NCI-H1105 (cell line): Measurements from ENCODE around the gene SLC17A9.

Source experiments
- DNase-seq: peaks from one replicate; lab custom pipeline; 2025; lab: John Stamatoyannopoulos, UW

SLC17A9 gene

DNA sequence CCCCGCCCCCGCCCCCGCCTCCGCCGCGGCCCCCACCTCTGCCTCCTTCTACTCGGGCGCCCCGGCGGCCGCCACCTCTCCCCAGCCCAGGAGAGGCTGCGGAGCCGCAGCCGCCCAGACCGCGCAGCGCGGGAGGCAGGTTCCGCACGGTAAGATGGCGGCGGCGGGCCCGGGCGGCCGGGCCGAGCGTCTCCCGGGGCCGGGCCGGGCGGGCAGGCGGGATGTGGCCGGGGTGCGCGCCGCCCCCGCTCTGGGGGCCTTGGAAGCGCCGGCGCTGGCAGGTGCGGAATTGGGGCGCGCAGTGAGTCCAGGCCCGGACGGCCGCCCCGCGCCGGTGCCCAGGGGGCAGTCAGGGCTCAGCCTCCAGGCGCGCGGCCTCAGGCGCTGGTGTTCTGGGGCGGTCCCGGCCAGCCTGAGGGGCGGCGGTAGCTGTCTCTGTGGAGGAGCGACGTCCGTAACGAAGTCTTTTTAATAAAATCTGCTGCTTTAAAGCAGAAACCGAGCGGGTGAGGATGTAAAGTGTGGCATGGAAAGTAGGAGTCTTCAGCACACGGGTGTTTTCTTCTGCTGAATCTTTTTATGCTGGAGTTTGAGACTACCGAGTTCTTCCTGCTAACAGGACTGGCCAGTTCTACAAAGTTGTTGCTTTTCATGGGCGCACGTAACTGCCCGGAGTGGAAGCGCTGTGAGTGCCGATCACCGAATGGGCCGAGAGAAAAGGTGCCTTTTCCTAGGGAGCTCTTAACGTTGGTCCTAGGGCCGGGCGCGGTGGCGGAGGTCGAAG, 14.2 kb upstream of the SLC17A9 start, which contains the start of gene GID8:
TSS of gene GID8 (plus strand) at position 43 of the 784 bp plus-strand sequence. CDS start 3,356 bp downstream, outside the sequence.
- no peak for DNase-seq

DNA sequence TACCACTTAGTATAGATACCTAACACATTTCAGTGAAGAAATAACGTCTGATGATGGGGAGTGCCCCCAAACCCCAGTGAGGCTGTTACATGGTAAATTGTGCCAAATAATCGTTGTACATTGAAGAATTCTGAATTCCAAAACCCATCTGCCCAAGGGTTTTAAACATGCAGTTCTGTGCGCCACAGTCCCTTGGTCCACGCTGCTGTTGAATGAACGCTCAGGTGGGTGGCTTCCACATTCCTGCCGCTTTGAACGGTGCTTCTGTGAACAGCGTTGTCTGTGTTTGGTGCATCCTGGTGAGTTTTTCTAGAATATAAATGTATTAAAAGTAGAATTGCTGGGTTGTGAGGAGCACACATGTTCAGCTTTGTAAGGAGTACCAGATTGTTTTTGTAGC, 11.6 kb upstream of the SLC17A9 start:
- DNase-seq: no peak

DNA sequence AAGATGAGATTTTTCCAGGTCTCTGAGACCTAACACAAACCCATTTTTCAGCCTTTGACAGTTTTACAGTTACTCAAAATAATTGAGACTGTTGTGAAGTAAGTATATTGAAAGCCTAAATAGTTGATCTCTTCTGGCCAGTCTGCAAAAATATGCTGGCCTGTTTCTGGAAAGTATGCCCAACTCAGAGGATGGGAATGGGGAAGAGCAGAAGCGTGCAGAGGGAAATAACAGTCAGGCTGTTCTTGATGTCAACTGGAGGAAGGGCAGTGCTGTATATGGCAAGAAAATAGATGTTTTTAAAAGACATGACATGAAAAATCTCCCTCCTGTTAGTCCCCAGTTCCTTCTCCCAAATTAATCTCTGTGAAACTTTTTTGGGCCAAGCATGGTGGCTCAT, 10.7 kb upstream of the SLC17A9 start:
- DNase-seq: no peak

DNA sequence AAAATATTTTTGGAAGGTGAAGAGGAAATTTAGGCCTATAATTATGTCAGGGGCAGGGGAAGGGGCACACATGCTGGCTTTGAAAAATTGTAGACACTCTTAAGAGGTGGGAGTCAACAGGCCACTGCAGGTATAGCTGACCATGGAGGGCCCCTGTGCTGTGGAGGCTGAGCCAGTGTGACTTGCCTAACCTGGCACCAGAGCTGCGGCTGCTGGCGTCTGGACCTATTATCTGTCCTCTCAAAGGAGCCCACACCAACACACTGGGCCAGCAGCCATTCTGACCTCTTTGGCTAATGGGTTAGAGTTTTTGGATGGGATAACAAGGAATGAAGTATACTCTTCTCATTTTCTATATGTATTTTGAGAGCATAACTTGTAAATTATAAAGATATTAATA, 10.1 kb upstream of the SLC17A9 start:
- DNase-seq: no peak

DNA sequence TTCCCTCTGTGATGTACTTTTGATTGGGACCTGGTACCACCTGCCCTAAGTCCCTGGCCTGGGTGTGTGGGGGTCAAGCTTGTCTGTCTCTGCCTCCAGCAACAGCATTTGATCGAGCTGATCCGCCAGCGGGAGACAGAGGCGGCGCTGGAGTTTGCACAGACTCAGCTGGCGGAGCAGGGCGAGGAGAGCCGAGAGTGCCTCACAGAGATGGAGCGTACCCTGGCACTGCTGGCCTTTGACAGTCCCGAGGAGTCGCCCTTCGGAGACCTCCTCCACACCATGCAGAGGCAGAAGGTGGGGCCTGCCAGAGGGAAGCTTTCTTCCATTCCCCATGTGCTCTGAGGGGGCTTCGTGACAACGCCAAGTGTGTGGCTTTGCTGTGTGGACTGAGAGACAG, 9.1 kb upstream of the SLC17A9 start:
- no peak for DNase-seq

DNA sequence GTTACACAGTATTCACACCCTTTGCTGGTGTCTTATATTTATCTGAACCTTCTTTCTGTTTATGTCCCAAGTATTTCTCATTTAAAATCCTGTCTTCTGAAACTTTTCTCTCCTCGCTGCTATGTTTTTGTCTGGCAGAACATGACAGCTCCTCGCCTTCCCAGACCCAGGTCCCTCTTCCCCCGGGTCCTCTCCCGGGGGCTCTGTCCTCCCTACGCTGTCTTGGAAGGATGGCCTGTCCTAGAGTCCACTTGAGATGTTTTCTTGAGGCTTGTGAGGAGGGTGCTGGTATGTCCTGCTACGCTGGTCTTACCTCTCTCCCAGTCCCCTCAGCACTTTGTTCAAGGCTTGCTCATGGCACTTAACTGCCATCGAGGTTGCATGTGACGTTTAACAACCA, 8.3 kb upstream of the SLC17A9 start:
- no peak for DNase-seq

DNA sequence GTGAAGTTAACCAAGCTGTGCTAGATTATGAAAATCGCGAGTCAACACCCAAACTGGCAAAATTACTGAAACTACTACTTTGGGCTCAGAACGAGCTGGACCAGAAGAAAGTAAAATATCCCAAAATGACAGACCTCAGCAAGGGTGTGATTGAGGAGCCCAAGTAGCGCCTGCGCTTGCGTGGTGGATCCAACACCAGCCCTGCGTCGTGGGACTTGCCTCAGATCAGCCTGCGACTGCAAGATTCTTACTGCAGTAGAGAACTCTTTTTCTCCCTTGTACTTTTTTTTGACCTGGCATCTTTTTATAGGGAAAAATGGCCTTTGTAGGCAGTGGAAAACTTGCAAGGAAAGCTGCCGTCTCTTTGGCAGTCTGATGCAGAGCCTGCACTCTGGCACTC, 7.8 kb upstream of the SLC17A9 start:
- DNase-seq: no peak

DNA sequence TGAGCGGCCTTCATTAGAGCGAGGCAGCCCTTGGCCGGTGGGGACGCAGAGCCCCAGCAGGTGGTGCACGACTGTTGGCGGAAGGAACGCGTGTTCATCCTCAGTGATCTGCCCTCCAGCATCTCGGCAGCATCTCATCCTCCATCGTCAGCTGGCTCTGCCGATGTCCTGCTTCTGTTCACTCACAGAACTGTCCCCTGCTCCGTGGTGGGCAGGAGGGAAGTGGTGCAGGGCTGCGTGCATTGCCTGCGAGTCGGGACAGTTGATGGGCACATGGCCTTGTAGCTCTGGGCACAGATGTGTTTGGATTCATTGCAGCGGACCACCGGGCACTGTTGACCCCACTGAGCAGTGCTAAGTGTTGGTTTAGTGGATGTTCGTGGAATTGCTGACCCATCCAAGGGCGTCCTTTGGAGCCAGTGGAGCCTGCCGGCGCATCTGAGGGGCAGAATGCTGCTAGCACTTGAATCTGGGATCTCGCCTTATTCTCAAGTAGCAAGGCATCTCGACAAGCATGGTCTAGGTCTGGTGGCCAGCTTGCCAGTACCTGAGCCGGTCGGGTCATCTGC, 6.7 kb upstream of the SLC17A9 start:
- no peak for DNase-seq

DNA sequence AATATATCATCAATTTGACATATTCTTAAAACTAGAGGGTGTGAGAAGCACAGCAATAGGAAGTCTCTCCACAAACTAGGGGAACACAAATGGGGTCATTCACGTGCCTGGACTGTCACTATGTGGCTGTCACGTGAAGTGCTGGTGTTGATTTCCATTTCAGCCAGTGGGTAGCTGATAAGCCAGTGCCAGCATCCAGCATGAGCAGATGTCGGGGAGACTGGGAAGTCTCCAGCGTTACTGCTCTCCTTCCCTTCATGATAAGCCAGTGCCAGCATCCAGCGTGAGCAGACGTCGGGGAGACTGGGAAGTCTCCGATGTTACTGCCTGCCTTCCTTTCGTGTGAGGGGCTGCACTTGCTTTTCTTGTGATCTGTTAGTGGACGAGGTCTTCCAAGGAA, 5.6 kb upstream of the SLC17A9 start:
- DNase-seq: no peak

DNA sequence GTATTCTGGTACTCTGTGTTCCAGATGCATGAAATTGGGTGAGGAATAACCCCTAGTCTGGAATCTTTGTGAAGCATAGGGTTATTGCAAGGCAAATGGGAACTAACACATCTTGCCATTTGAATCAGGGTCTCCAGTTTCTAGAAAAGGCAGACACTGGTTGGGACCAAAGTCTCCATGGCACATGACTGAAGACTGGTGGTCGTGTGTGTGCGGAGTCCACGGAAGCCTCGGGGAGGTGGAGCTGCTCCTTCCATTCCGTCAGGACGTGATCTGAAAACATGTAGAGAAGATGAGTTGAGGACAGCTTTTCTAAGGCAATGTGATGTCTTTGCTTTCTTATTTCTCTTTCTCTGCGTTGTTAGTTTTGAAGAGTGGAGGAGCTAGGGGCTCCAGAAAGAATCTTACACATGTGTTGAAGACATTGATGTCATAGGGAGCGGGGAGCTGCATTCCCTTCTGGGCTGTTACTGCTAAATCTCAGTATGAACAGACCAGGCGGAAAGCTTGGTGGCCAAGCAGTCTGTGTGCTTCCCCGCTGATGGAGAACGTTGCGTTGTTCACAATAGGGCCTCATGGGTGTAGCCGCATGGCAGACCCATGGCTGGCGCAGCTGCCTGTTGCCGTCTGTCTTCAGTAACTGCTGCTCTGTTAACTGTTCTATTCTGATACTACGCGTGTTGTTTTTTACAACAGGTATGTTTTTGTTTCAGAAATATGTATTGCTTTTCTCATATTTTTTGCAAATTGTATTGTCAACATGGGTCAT, 4.8 kb upstream of the SLC17A9 start:
- DNase-seq: no peak

DNA sequence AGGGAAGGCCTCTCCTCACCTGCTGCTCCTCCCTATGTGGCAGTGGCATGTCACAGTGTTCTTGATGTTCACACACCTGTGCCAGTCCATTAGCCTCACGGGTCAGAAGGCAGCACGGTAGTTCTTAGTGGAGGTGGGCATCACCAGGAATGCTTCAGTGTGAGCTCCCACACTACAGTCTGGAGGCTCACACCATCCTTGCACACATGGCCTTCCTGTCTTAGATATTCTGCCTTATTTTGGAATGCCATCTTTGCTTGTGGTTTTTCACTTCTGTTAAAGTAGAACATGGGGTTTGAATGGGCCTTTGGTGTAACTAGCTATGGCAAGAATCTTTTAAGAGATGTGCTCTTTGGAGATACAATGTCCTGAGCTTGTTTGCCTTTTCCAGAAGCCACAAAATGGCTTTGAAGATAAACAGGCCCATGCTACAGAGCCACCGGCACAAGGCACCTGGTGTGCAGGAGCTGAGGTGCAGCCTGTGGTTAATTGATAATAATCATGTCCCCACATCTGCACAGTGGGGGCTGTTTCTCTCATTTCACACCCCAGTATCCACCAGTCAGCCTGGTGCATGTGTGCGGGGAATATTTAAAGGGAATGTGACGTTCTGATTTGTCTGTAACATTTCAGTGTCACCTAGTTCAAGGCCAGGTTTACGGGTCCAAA, 3.2 kb upstream of the SLC17A9 start:
- DNase-seq: no peak

DNA sequence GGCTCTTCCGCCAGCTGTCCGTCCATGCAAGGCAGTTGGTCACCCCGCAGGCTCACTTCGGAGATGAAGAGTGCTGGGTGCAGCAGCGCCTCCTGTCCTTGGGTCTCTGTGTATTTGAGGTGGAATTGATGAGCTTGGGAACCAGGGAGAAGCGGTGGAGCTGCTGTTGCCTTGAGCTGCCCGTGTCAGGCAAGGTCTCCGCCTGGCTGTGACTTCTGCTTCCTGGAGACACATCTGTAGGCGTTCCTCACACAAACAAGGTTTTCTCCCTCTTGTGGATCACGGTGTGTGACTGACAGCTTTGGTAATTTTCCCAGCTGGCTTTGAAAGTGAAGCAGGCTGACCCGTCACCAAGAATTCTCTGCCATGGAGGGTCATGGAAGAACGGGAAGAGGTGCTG, 2.5 kb upstream of the SLC17A9 start:
- no peak for DNase-seq

DNA sequence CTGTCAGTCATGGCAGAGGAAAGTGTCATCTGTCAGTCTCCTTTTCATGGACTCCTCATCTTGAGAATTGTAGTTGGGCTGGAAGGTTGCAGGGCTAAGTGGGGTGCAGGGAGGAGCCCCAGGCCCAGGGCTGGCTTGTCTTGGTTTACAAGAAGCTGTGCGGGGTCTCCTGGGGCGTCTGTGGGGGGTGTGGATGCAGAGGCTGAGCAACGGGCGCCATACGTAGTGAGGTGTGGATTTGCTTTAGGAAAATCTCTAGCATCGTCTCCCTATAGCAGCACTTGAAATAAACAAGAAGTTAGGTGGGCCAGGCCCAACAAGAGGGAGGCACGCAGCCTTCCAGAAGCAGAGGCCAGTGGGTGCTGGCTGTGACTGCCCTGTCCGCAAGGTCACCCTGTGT, 1.8 kb upstream of the SLC17A9 start:
- no peak for DNase-seq

DNA sequence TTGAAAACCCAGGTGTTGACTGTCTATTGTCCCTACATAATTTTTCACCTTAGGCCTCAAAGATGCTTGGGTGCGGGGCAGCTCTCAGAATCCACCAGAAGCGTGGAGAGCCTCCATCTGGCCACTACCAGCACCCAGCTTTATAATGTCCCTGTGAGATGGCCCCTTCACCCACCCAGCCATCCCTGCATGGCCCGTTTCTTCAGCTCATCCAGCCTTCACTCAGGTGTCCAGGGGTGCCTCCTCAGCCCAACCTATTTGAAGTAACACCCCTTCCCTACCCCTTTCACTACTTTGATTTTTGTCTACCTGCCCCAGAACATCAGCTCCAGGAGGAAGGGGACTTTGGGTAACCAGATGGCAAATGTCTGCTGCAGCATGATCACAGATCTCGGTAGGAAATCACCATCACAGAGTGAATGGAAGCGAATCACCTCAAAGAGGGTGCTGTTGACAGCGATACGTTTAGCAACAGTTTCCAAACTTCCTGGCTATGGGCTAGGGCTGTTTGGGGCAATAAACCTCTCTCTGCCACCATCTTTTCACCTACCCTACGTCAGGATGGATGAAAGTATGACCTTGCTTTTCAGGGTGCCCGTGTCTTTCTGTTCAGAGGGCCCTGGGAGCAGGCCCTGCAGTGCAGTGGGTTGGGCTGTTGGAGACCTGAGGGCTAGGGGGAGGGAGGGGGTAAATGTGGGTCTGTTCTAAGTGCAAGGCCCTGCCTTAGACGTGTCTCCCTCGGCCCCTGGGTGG, 1.2 kb upstream of the SLC17A9 start:
- DNase-seq: no peak

DNA sequence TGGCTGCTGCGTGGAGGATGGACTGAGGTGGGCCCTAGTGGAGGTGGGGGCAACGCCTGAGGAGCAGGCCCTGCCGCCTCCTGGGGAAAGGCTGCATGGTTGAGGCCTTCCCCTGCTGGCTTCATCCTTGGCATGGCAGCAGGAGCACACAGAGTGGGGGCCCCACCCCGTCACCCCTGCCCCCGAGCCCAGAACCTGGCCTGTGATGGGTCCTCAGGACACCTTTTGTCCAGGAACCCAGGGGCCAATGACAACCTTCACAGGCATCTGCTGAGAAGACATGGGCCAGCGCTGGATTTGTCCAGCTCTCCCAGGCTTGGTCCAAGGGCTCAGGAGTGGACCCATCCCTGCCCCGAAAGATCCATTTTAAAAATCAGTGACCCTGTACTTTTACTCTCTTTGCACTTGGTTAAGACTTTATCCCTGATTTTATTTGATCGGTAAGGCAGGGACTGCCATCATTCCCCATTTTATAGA, 575 bp upstream of the SLC17A9 start:
- DNase-seq: no peak

DNA sequence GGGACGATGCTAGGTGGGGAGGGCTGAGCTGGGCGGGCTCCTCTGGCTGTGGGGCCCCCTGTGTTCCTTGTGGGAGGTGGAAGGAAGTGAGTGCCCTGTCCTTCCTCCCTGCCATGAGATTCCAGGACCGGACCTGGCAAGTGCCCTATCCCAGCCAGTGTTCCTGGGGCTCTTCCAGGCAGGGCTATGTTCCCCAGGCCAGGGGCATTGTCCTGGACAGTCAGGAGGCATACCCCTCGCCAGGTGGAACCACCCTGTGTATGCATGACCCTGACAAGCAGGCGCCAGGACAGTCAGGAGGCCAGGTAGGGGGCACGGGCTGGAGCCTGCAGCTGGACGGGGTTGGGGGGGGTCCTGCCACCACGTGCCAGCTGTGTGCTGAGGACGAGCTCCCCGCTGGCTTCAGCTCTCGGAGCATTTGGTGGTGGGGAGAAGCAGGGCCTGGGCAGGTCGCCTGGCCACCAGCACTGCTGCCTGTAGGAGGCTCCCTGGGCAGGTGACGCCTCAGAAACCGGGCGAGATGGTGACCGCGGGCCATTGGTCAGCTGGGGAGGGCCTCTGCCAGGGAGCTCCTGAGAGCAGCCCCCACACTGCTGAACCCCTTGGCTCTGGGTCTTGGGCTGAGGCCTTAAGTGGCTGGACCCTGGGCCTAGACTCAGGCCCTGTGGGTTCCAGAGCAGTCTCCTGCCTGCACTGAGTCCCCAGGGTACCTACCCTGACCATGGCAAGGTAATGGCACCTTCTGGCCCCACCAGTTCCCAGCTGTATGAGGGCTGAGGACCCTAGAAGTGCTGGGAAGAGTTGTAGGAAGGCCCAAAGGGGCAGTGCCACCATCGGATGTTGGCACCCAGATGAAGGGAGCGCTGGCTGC, 694 bp downstream of the SLC17A9 start:
- no peak for DNase-seq

DNA sequence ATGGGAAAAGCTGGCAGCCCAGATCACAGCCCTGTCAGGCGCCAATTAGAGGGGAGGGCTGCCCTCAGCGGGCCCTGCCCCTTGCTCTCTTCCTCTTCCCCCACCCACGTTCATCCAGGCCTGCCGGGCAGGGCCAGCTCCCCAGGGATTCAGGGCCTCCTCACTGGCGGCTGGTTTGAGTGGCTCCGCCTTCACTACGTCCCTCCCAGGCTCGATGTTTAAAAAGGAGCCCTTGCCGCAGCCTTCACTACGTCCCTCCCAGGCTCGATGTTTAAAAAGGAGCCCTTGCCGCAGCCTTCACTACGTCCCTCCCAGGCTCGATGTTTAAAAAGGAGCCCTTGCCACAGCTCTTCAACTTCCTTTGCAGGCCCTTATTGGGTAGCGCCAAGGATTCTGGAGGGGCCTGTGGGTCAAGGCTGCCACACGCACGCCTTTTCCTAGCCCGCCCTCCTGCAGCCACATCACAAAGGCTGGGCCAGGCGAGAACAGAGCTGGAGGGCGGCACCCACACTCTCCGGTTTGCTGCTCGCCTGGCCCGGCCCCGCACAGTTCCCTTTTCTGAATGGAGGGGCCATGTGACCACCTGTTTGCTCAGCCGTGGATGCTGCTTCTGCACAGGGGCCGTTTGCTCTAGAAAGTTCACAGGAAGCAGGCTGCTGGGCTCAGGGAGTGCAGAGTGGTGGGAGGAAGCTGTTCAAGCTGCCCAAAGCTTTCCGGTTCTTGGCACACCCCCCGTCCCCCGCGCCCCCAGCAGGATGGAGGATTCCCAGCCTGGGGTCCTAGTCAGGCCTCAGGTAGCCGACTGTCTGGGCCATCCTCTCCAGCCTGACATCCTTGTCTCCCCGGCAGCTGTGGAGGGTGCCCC, 1.6 kb downstream of the SLC17A9 start:
- DNase-seq: peak; percentile 84

DNA sequence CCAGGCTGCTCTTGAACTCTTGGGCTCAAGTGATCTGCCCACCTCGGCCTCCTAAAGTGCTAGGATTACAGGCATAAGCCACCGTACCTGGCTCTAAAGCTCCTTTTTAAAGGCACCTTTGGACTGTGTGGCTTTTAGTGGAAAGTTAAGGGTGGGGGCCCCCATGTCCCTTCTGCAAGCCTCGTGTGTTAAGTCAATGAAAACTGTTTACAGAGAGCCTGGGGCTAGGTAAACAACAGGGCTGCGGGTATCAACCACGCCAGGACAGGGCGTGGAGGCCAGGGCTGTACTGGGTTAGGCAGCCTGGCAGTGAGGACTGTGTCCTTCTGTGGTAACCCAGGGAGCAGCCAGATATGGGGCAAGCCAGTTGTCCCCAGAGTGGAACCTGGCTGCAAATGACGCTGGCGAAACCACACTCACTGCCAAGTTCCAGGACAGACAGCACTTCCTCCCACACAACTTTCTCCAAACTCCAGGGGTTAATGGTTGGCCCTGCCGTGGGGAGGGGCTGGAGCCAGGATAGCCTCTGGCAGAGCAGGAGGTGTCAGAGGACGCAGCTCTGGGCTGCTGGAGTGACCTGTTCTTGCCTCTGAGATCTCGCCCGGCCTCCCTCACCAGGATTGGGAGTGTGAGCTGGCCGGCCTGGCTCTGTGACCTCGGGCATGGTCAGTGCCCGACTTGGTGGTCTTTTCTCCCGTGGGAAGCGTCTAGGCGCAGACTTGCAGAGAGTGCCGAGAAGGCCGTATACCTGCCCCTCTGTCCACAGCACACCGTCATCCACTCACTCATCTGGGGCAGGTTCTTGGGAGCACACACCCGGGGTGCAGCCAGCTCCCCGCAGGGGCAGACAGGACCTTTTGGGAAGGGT, 3.2 kb downstream of the SLC17A9 start:
- DNase-seq: no peak
